ENCODE measurements around the gene ACOX3.

Gene ACOX3

DNA sequence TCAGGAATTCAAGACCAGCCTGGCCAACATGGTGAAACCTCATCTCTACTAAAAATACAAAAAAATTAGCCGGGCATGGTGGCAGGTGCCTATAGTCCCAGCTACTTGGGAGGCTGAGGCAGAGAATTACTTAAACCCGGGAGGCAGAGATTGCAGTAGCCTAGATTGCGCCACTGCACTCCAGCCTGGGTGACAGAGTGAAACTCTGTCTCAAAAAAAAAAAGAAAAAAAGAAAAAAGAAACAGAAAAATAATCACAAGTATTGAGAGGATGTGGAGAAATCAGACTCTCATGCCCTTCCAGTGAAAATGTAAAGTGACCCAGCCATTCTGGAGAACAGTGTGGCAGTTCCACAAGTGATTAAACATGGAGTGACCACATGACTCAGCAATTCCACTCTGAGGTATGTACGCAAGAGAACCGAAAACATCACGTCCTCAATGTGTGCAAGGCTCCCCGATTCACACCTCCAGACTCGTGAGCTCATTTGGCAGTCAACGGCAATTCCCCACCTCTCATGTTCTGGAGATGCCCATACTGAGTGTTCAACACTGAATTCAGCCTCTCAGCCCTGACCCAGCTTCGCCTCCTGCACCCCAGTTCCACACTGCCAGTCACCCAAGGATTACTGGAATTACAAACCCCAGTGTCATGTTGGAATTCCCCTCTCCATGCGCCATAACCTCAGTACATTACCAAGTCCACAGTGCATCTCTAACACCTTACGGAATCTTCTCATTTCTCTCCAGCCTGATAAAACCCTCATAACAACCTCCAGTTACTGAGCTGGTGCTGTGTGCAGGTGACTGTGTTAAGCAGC, 21.1 kb downstream of the ACOX3 start:
- Histone ChIP-seq H3F3A (ENCODE audit: low read depth) (no peaks in the 10 kb centered on the region), H3K36me3 (ENCODE audit: insufficient read depth, low read length) (peaks cover 7% of the 10 kb centered on the region; the same call in 1 of the 2 replicates), H3K27me3 (ENCODE audit: insufficient read depth, low read length, poor library complexity, severe bottlenecking) (no peaks in the 10 kb centered on the region), H3K9me2 (replicated peaks; ENCODE audit: low read depth, low read length) (no peaks in the 10 kb centered on the region), H3K79me2 (ENCODE audit: insufficient read depth, low read length) (no peaks in the 10 kb centered on the region), H3K4me3 (ENCODE audit: low read length, poor library complexity, severe bottlenecking) (no peak overlapping the region), H3K4me2 (ENCODE audit: low read depth, low read length, poor library complexity, severe bottlenecking) (no peak overlapping the region), H4K20me1 (ENCODE audit: insufficient read depth, low read length, poor library complexity, severe bottlenecking) (no peaks in the 10 kb centered on the region), H3K4me1 (ENCODE audit: insufficient read depth, low read length, poor library complexity, severe bottlenecking) (no peaks in the 10 kb centered on the region), H3K9me3 (ENCODE audit: insufficient read depth, low read depth, low read length) (no peaks in the 10 kb centered on the region), H3K9ac (ENCODE audit: low read depth, low read length, poor library complexity, severe bottlenecking) (no peak overlapping the region), H2AFZ (ENCODE audit: low read length) (no peak overlapping the region)
- TF ChIP-seq EZH2phosphoT487 (IDR thresholded peaks at IDR 0.05; ENCODE audit: borderline replicate concordance) = no peak
- TF ChIP-seq, protein P1, sequence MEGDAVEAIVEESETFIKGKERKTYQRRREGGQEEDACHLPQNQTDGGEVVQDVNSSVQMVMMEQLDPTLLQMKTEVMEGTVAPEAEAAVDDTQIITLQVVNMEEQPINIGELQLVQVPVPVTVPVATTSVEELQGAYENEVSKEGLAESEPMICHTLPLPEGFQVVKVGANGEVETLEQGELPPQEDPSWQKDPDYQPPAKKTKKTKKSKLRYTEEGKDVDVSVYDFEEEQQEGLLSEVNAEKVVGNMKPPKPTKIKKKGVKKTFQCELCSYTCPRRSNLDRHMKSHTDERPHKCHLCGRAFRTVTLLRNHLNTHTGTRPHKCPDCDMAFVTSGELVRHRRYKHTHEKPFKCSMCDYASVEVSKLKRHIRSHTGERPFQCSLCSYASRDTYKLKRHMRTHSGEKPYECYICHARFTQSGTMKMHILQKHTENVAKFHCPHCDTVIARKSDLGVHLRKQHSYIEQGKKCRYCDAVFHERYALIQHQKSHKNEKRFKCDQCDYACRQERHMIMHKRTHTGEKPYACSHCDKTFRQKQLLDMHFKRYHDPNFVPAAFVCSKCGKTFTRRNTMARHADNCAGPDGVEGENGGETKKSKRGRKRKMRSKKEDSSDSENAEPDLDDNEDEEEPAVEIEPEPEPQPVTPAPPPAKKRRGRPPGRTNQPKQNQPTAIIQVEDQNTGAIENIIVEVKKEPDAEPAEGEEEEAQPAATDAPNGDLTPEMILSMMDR (conservative IDR thresholded peaks at IDR 0.05; ENCODE audit: low read length) = no peak

DNA sequence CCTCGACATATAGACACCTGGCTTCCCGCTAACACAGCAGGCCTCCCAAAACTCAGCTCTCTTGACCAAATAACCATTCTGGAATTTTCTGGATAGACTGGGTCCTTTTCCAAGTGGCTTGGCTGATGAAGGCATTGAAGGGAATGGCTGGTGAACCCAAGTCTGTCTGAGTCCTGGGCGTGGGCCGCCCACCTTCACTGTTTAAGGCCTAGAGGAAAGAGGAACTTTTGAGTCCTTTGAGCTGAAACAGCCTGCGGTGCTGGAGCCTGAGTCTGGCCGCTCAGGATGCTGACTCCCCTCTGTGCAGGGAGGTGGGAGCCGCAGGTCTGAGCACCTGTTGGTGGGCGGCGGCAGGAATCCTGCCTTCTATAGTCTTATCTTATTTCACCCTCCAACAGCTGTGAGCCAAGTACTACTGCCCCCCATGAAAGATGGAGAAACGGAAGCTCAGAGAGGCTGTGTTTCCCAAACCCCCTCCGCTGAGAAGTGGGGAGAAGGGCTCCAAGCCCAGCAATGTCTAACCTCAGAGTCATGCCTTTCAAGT, 23.4 kb downstream of the ACOX3 start:
- H3K27me3 ChIP-seq (ENCODE audit: insufficient read depth, low read length, poor library complexity, severe bottlenecking) = no peaks in the 10 kb centered on the region
- H3K36me3 ChIP-seq (ENCODE audit: insufficient read depth, low read length) = peaks cover 16% of the 10 kb centered on the region; the same call in 1 of the 2 replicates
- H3F3A ChIP-seq (ENCODE audit: low read depth) = no peaks in the 10 kb centered on the region
- no peak overlapping the region for H2AFZ ChIP-seq (ENCODE audit: low read length)
- no peaks in the 10 kb centered on the region for H3K9me3 ChIP-seq (ENCODE audit: insufficient read depth, low read depth, low read length)
- H3K9ac ChIP-seq (ENCODE audit: low read depth, low read length, poor library complexity, severe bottlenecking) = no peak overlapping the region
- TF ChIP-seq EZH2phosphoT487 (IDR thresholded peaks at IDR 0.05; ENCODE audit: borderline replicate concordance) = no peak
- TF ChIP-seq, protein P1 (conservative IDR thresholded peaks at IDR 0.05; ENCODE audit: low read length) = no peak
- no peak overlapping the region for H3K4me2 ChIP-seq (ENCODE audit: low read depth, low read length, poor library complexity, severe bottlenecking)
- H3K4me3 ChIP-seq (ENCODE audit: low read length, poor library complexity, severe bottlenecking) = no peak overlapping the region
- no peaks in the 10 kb centered on the region for H3K4me1 ChIP-seq (ENCODE audit: insufficient read depth, low read length, poor library complexity, severe bottlenecking)
- H3K9me2 ChIP-seq (replicated peaks; ENCODE audit: low read depth, low read length) = no peaks in the 10 kb centered on the region
- H4K20me1 ChIP-seq (ENCODE audit: insufficient read depth, low read length, poor library complexity, severe bottlenecking) = no peaks in the 10 kb centered on the region
- no peaks in the 10 kb centered on the region for H3K79me2 ChIP-seq (ENCODE audit: insufficient read depth, low read length)

DNA sequence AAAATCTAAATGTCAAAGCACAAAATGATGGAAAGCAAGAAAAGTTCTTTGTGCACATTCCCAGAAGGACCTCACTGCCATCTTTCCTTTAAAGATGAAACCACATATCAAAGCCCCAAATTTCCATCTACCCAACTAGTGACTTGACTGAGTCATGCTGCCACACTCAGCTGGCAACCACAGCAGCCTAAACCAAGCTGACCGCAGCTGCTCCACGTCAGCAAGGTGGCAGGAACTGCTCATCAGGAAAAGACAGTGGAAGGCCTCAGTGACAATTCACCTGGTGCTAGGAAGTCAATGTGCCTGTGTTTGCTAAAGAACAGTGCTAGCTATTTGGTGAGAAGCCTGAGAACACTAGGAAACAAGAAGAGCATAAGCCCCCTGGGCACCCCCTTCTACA, 26.1 kb downstream of the ACOX3 start:
- no peaks in the 10 kb centered on the region for H3K79me2 ChIP-seq (ENCODE audit: insufficient read depth, low read length)
- no peaks in the 10 kb centered on the region for H3K9me3 ChIP-seq (ENCODE audit: insufficient read depth, low read depth, low read length)
- no peak overlapping the region for H2AFZ ChIP-seq (ENCODE audit: low read length)
- no peaks in the 10 kb centered on the region for H3K9me2 ChIP-seq (replicated peaks; ENCODE audit: low read depth, low read length)
- no peak overlapping the region for H3K9ac ChIP-seq (ENCODE audit: low read depth, low read length, poor library complexity, severe bottlenecking)
- H3K4me3 ChIP-seq (ENCODE audit: low read length, poor library complexity, severe bottlenecking) = no peak overlapping the region
- no peaks in the 10 kb centered on the region for H3K27me3 ChIP-seq (ENCODE audit: insufficient read depth, low read length, poor library complexity, severe bottlenecking)
- no peaks in the 10 kb centered on the region for H3K4me1 ChIP-seq (ENCODE audit: insufficient read depth, low read length, poor library complexity, severe bottlenecking)
- no peak overlapping the region for H3K4me2 ChIP-seq (ENCODE audit: low read depth, low read length, poor library complexity, severe bottlenecking)
- TF ChIP-seq, protein P1 (conservative IDR thresholded peaks at IDR 0.05; ENCODE audit: low read length) = no peak
- no peak for TF ChIP-seq EZH2phosphoT487 (IDR thresholded peaks at IDR 0.05; ENCODE audit: borderline replicate concordance)
- no peaks in the 10 kb centered on the region for H3F3A ChIP-seq (ENCODE audit: low read depth)
- no peaks in the 10 kb centered on the region for H4K20me1 ChIP-seq (ENCODE audit: insufficient read depth, low read length, poor library complexity, severe bottlenecking)
- H3K36me3 ChIP-seq (ENCODE audit: insufficient read depth, low read length) = peaks cover 16% of the 10 kb centered on the region; the same call in 1 of the 2 replicates
